Muscle of leg (tissue), 11 donors: ENCODE results near the gene RNF115. TPM values are rescaled to one million over a fixed set of nuclear protein-coding genes. Genes with fewer than 3 reads are reported as not detected.
"Not testable (repeated sequence)": the region's sequence is repeated elsewhere in the genome, so short reads cannot be mapped to it uniquely, and the experiment has no call there.

Source experiments
- DNase-seq: peaks from one replicate; pipeline ENCODE4 v3.0.0; 2013
- H3K27ac ChIP-seq: one replicate; pipeline ENCODE4 v1.5.1; 2013; ENCODE audit warnings: mild to moderate bottlenecking, low read length, control low read depth
- H3K27me3 ChIP-seq: one replicate; pipeline ENCODE4 v1.6.1; 2013; ENCODE audit warnings: low read length; ENCODE audit not compliant: control insufficient read depth, insufficient read depth
- H3K36me3 ChIP-seq: one replicate; pipeline ENCODE4 v1.6.1; 2013; ENCODE audit warnings: low read length; ENCODE audit not compliant: control insufficient read depth, insufficient read depth
- H3K4me1 ChIP-seq: one replicate; pipeline ENCODE4 v1.6.1; 2013; ENCODE audit warnings: low read length; ENCODE audit not compliant: control insufficient read depth, insufficient read depth
- H3K4me3 ChIP-seq: one replicate; pipeline ENCODE4 v1.5.1; 2013; ENCODE audit warnings: low read length, control low read depth
- H3K9me3 ChIP-seq: replicated peaks from 2 replicates; pipeline ENCODE4 v1.6.1; 2013; ENCODE audit warnings: low read depth, low read length; ENCODE audit not compliant: control insufficient read depth
- WGBS: methylation state at CpG from one replicate; pipeline ENCODE4 v1.1.5; 2013; ENCODE audit warnings: missing lambda C conversion rate; ENCODE audit not compliant: insufficient coverage; 5-methylcytosine and 5-hydroxymethylcytosine counted together
- polyA plus RNA-seq, 8 donors: library from polyadenylated mRNA; unstranded; fragments of 120-200 nt; gene quantifications; one replicate each; pipeline versions ENCODE4 v1.2.1 to v1.2.3, GENCODE V29; 2013; ENCODE audit warnings: inconsistent platforms in 1 of 8, low replicate concordance in 1 of 8; ENCODE audit not compliant: insufficient read length in 8 of 8, insufficient read depth in 1 of 8
- total RNA-seq: library from RNA; stranded (reverse); fragments of 120-200 nt; gene quantifications from one replicate; pipeline ENCODE4 v1.2.4, GENCODE V29; 2013

The RNF115 gene
- total and polyA plus RNA-seq, 9 donors = 10.8 to 18.8 (median 13.7) TPM

DNA sequence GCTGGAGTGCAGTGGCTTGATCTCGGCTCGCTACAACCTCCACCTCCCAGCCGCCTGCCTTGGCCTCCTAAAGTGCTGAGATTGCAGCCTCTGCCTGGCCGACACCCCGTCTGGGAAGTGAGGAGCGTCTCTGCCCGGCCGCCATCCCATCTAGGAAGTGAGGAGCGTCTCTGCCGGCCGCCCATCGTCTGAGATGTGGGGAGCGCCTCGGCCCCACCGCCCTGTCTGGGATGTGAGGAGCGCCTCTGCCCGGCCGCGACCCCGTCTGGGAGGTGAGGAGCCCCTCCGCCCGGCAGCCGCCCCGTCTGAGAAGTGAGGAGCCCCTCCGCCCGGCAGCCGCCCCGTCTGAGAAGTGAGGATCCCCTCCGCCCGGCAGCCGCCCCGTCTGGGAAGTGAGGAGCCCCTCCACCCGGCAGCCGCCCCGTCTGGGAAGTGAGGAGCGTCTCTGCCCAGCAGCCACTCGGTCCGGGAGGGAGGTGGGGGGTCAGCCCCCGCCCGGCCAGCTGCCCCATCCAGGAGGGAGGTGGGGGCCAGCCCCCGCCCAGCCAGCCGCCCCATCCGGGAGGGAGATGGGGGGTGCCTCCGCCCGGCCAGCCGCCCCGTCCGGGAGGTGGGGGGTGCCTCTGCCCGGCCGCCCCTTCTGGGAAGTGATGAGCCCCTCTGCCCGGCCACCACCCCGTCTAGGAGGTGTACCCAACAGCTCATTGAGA, 59.5 kb downstream of the RNF115 start:
- DNase-seq, H3K36me3 ChIP-seq, H3K9me3 ChIP-seq, H3K27me3 ChIP-seq, H3K27ac ChIP-seq, H3K4me3 ChIP-seq, H3K4me1 ChIP-seq: not testable (repeated sequence)
- WGBS = 97% methylated on average over 50 of the region's 52 CpGs

DNA sequence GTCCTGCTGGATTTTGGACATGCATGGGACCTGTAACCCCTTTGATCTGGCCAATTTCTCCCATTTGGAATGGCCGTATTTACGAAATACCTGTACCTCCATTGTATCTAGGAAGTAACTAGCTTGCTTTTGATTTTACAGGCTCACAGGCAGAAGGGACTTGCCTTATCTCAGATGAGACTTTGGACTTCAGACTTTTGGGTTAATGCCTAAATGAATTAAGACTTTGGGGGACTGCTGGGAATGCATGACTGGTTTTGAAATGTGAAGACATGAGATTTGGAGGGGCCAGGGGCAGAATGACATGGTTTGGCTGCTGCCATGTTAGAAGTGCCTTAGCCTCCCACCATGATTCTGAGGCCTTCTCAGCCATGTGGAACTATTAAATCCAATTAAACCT, 61.9 kb downstream of the RNF115 start:
- H3K27ac ChIP-seq, DNase-seq, H3K4me3 ChIP-seq, H3K27me3 ChIP-seq, H3K9me3 ChIP-seq, H3K4me1 ChIP-seq: not testable (repeated sequence)
- no CpG with 5 or more reads among the region's 2 CpGs for WGBS
- H3K36me3 ChIP-seq = peaks cover 20% of the 10 kb centered on the region

DNA sequence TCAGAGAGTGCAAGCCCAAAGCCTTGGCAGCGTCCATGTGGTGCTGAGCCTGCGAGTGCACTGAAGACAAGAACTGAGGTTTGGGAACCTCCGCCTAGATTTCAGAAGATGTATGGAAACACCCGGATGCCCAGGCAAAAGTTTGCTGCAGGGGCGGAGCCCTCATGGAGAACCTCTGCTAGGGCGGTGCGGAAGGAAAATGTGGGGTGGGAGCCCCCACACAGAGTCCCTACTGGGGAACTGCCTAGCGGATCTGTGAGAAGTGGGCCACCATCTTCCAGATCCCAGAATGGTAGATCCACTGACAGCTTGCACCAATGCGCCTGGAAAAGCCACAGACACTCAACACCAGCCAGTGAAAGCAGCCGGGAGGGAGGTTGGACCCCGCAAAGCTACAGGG, 62.4 kb downstream of the RNF115 start:
- H3K27ac ChIP-seq, H3K27me3 ChIP-seq, H3K4me1 ChIP-seq, DNase-seq, H3K4me3 ChIP-seq, H3K9me3 ChIP-seq: not testable (repeated sequence)
- 96% methylated on average over 8 of the region's 11 CpGs for WGBS
- H3K36me3 ChIP-seq = peaks cover 21% of the 10 kb centered on the region

DNA sequence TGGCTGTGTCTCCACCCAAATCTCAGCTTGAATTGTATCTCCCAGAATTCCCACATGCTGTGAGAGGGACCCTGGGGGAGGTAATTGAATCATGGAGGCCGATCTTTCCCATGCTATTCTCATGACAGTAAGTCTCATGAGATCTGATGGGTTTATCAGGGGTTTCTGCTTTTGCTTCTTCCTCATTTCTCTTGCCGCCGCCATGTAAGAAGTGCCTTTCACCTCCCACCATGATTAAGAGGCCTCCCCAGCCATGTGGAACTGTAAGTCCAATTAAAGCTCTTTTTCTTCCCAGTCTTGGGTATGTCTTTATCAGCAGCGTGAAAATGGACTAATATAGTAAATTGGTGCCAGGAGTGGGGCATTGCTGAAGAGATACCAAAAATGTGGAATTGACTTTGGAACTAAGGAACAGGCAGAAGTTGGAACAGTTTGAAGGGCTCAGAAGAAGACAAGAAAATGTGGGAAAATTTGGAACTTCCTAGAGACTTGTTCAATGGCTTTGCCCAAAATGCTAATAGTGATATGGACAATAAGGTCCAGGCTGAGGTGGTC, 63.4 kb downstream of the RNF115 start:
- H3K4me3 ChIP-seq, H3K4me1 ChIP-seq, H3K9me3 ChIP-seq, H3K27me3 ChIP-seq, DNase-seq, H3K27ac ChIP-seq: not testable (repeated sequence)
- H3K36me3 ChIP-seq = peaks cover 21% of the 10 kb centered on the region
- WGBS = 100% methylated on average over 1 of the region's 4 CpGs

DNA sequence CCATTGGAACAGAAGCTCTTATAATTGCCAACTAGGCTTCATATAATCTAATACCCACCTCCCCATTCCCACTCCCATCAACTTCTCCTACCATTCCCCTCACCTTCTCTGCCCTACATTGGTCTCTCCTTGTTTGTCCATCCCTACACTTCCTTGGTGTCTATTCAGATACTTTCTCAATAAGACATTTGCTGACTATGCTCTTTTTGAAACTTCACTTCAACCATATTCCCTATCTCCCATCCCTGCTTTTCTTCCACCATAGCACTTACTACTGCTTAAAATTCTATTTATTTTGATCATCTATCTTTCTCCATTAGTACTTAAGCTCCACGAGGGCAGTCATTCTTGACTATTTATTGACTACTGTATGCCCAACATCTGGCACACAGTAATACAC, 64.2 kb downstream of the RNF115 start:
- H3K4me1 ChIP-seq = no peaks in the 10 kb centered on the region
- no peaks in the 10 kb centered on the region for H3K27me3 ChIP-seq
- H3K27ac ChIP-seq = no peak overlapping the region
- no CpG with 5 or more reads among the region's 1 CpG for WGBS
- DNase-seq = no peak
- peaks cover 8% of the 10 kb centered on the region for H3K9me3 ChIP-seq
- H3K4me3 ChIP-seq = no peak overlapping the region
- peaks cover 26% of the 10 kb centered on the region for H3K36me3 ChIP-seq

DNA sequence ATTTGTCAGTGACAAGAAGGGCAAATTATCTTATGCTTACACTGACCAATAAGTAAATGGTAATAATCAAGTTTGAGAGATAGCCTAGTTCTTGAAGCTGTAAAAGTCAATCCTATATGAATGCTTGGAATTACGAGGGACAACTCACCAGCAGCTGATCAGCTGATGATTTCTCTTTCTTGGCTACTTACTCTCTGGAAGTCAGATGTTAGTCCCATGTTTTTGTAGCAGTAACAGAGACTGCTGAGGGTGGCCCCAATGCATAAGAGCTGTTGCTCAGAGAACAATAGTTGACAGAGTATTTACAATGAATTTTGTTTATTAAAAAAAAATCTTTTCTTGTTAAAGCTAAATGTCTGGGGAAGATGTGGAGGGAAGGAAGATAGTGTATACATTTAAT, 65.3 kb downstream of the RNF115 start:
- Histone ChIP-seq H3K27ac (no peak overlapping the region), H3K4me1 (no peaks in the 10 kb centered on the region), H3K36me3 (peaks cover 26% of the 10 kb centered on the region), H3K4me3 (no peak overlapping the region), H3K9me3 (peaks cover 8% of the 10 kb centered on the region), H3K27me3 (no peaks in the 10 kb centered on the region)
- DNase-seq = no peak
- WGBS = no CpG with 5 or more reads among the region's 1 CpG

DNA sequence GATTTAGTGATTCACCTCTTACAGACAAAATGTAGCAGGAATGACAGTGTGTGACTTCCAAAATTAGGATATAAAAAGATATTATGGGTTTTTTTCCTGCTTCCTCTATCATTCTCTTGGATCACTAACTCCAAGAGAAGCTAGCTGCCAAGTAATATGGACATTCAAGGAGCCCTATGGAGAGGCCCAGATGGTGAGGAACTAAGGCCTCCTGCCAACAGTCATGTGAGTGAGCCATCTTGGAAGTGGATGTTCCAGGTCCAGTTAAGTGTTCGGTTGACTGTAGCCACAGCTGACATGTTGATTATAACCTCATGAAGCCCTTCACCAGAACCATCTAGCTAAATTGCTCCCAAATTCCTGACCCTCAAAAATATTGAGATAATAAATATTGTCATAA, 65.8 kb downstream of the RNF115 start:
- no CpG with 5 or more reads among the region's 1 CpG for WGBS
- Histone ChIP-seq H3K27me3 (no peaks in the 10 kb centered on the region), H3K4me3 (no peak overlapping the region), H3K36me3 (peaks cover 26% of the 10 kb centered on the region), H3K9me3 (peaks cover 8% of the 10 kb centered on the region), H3K27ac (no peak overlapping the region), H3K4me1 (no peaks in the 10 kb centered on the region)
- no peak for DNase-seq

DNA sequence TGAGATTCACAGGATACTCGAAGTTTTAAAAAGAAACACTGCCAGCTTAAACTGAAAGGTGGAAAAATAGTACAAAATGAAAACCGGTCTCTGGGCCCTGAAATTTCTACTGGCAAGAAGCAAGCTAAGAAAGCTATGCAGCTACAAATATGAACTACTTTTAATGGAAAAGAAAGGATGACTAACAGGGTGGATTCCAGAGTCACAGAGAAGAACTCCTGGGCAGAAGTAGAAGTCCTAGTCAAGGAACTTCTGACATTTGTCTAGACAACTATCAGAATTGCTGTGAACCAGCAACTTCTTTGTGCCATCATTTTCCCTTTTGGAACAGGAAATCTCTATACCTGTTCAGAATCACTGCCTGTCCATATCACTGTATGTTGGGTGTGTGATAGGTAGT, 66.5 kb downstream of the RNF115 start:
- no peak for DNase-seq
- Histone ChIP-seq H3K36me3 (peaks cover 26% of the 10 kb centered on the region), H3K27ac (no peak overlapping the region), H3K27me3 (no peaks in the 10 kb centered on the region), H3K9me3 (peaks cover 8% of the 10 kb centered on the region), H3K4me3 (no peak overlapping the region), H3K4me1 (no peaks in the 10 kb centered on the region)
- WGBS = 50% methylated on average over 1 of the region's 2 CpGs

DNA sequence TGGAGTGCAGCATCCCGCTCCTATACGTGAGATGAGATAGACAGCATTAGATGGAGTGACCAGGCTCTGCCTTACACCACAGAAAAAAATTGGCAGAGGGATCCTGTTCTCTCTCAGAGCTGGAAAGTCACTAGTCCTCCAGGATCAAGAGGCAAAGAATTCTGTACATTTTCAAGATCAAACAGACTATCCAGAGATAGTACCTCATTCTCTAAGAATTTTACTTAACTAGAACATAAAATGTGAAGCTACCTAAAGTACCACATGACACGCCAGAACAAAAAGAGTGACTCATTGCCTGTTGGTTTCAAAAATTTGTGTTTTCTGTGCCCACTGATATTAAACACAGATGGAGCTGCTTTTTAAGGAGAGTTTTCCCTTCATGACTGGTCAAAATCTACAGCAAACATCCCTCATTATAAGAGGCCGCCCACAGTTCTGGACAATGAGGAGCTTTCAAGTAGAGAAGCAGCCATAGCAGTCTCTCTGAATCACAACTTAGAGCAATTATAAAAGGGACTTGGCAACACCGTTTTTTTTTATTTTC, 72.3 kb downstream of the RNF115 start:
- WGBS = 83% methylated on average over 4 of the region's 5 CpGs
- H3K4me3 ChIP-seq = no peak overlapping the region
- DNase-seq = peak; percentile 74
- H3K27me3 ChIP-seq = no peaks in the 10 kb centered on the region
- H3K4me1 ChIP-seq = no peaks in the 10 kb centered on the region
- H3K9me3 ChIP-seq = no peaks in the 10 kb centered on the region
- no peak overlapping the region for H3K27ac ChIP-seq
- H3K36me3 ChIP-seq = peaks cover 33% of the 10 kb centered on the region

DNA sequence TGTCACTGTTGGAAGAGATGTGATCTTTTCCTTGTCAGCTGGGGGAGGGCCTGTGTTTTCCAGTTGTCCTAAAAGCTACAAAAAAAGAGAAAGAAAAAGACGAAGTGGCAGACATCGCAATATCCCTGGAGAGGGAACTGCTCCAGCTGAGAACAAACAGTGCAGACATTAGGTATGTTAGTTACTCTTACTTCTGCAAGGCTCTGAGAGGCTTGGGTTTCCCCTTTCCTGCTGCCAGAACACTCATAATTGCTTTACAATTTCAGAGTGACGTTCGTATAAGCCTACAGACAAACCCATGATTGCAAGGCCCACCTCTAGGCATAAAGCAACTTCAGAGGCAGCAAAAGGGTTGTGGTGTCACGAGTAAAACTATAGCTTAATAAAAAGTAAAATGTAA, 73.5 kb downstream of the RNF115 start:
- Histone ChIP-seq H3K27me3 (no peaks in the 10 kb centered on the region), H3K4me1 (no peaks in the 10 kb centered on the region), H3K9me3 (no peaks in the 10 kb centered on the region), H3K36me3 (peaks cover 38% of the 10 kb centered on the region), H3K4me3 (no peak overlapping the region), H3K27ac (no peak overlapping the region)
- peak; percentile 37 for DNase-seq
- 36% methylated on average over 2 of the region's 5 CpGs for WGBS
